TTC549 (cell line): ENCODE measurements around the gene OGA.

ENCODE experiments used
- FAIRE-seq: peaks from 2 replicates; lab custom pipeline; 2012; peaks lifted over from hg19 to GRCh38; lab: Jason Lieb, UNC

The OGA gene

GRCh38 chr10:101774589-101775272 is 43.5 kb downstream of the OGA start:
- FAIRE-seq = no peak

GRCh38 chr10:101773923-101774588 is 44.2 kb downstream of the OGA start:
- no peak for FAIRE-seq

GRCh38 chr10:101772895-101773761 is 45.1 kb downstream of the OGA start:
- FAIRE-seq = no peak

- FAIRE-seq = no peak
These were observed 46.0 kb downstream of the OGA start for GRCh38 chr10:101772017-101772894.

GRCh38 chr10:101771380-101771779 is 46.9 kb downstream of the OGA start:
- no peak for FAIRE-seq

- FAIRE-seq = no peak
These were observed 47.7 kb downstream of the OGA start for GRCh38 chr10:101770331-101771215.

- no peak for FAIRE-seq
These were observed 48.6 kb downstream of the OGA start for GRCh38 chr10:101769541-101770180.

GRCh38 chr10:101768791-101769170 is 49.5 kb downstream of the OGA start:
- FAIRE-seq = no peak

GRCh38 chr10:101767966-101768790 is 50.1 kb downstream of the OGA start:
- FAIRE-seq = no peak

- no peak for FAIRE-seq
These were observed 50.7 kb downstream of the OGA start for GRCh38 chr10:101767600-101767945.

GRCh38 chr10:101766753-101767599 is 51.3 kb downstream of the OGA start:
- no peak for FAIRE-seq

- FAIRE-seq = no peak
These were observed 51.9 kb downstream of the OGA start for GRCh38 chr10:101766306-101766705.

- no peak for FAIRE-seq
These were observed 55.0 kb downstream of the OGA start for GRCh38 chr10:101763141-101763846.

- FAIRE-seq = no peak
These were observed 55.5 kb downstream of the OGA start for GRCh38 chr10:101762736-101763135.

GRCh38 chr10:101761226-101761625 is 57.0 kb downstream of the OGA start:
- FAIRE-seq = no peak

- FAIRE-seq = no peak
These were observed 57.7 kb downstream of the OGA start for GRCh38 chr10:101760510-101760909.

GRCh38 chr10:101759309-101760247 is 58.7 kb downstream of the OGA start:
- FAIRE-seq = no peak
